Measurements from ENCODE around the gene CEBPB.

CEBPB gene

DNA sequence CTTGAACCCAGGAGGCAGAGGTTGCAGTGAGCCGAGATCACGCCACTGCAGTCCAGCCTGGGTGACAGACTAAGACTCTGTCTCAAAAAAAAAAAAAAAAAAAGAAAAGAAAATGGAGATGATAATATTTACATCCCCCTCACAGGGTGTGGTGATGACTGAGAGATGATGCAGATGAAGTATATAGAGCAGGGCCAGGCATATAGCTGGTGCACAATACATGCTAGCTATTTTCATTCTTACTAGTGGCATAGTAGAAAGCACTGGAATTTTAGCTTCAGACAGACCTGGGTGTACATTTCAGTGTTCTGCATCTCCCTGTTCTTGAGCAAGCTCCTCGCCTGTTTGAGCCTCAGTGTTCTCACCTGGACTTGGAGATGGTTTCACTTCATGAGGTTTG lies 36.9 kb downstream of the CEBPB start:
- no peak for DNase-seq
- Histone ChIP-seq H3K4me2 (ENCODE audit: low read depth, low read length) (no peak overlapping the region), H2AFZ (ENCODE audit: low read length) (no peak overlapping the region), H3K79me2 (ENCODE audit: low read length) (no peaks in the 10 kb centered on the region), H4K20me1 (ENCODE audit: insufficient read depth, low read length) (no peaks in the 10 kb centered on the region), H3K27ac (ENCODE audit: low read length) (no peak overlapping the region), H3F3A (ENCODE audit: insufficient read depth, low read length) (no peaks in the 10 kb centered on the region), H3K27me3 (replicated peaks; ENCODE audit: insufficient read depth, low read length) (peaks cover 35% of the 10 kb centered on the region; the same call in 1 of the 2 replicates), H3K4me3 (ENCODE audit: low read length) (no peak overlapping the region), H3K9me3 (replicated peaks; ENCODE audit: insufficient read depth, low read length) (no peaks in the 10 kb centered on the region), H3K9ac (ENCODE audit: low read length) (no peak overlapping the region), H3K4me1 (ENCODE audit: low read length) (no peaks in the 10 kb centered on the region), H3K9me2 (replicated peaks; ENCODE audit: insufficient read depth, low read length) (no peaks in the 10 kb centered on the region), H3K36me3 (replicated peaks; ENCODE audit: insufficient read depth, low read length) (no peaks in the 10 kb centered on the region)
- no peak for TF ChIP-seq EZH2 (optimal IDR thresholded peaks at IDR 0.05; ENCODE audit: low read depth, low read length)
- no peak for TF ChIP-seq EZH2phosphoT487 (IDR thresholded peaks at IDR 0.05; ENCODE audit: low read length)
- TF ChIP-seq, protein P1, sequence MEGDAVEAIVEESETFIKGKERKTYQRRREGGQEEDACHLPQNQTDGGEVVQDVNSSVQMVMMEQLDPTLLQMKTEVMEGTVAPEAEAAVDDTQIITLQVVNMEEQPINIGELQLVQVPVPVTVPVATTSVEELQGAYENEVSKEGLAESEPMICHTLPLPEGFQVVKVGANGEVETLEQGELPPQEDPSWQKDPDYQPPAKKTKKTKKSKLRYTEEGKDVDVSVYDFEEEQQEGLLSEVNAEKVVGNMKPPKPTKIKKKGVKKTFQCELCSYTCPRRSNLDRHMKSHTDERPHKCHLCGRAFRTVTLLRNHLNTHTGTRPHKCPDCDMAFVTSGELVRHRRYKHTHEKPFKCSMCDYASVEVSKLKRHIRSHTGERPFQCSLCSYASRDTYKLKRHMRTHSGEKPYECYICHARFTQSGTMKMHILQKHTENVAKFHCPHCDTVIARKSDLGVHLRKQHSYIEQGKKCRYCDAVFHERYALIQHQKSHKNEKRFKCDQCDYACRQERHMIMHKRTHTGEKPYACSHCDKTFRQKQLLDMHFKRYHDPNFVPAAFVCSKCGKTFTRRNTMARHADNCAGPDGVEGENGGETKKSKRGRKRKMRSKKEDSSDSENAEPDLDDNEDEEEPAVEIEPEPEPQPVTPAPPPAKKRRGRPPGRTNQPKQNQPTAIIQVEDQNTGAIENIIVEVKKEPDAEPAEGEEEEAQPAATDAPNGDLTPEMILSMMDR (IDR thresholded peaks at IDR 0.05; ENCODE audit: low read length), result no peak

DNA sequence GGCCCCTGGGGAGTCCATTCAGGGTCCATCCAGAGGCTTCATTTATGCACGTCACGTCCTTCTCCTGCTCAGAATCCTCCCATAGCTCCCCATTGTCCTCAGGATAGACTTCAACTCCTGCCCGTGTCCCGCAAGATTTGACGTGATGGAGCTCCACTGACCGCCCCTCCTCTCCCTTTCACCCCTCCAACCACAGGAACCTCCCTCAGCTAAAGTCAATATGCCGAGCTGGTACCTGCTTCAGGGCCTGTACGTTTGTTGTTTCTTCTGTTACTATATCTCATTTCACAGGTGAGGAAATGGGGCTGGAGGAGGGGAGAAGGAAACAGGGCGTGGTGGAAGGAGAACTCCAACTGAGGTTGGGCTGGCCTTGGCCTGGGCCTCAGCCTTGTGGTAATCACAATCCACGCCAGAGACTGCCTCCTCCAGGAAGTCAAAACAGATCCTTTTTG lies 38.6 kb downstream of the CEBPB start:
- DNase-seq, result no peak
- no peaks in the 10 kb centered on the region for H3K4me1 ChIP-seq (ENCODE audit: low read length)
- no peaks in the 10 kb centered on the region for H4K20me1 ChIP-seq (ENCODE audit: insufficient read depth, low read length)
- no peaks in the 10 kb centered on the region for H3K36me3 ChIP-seq (replicated peaks; ENCODE audit: insufficient read depth, low read length)
- no peaks in the 10 kb centered on the region for H3K9me3 ChIP-seq (replicated peaks; ENCODE audit: insufficient read depth, low read length)
- H3K4me2 ChIP-seq (ENCODE audit: low read depth, low read length), result no peak overlapping the region
- no peaks in the 10 kb centered on the region for H3K9me2 ChIP-seq (replicated peaks; ENCODE audit: insufficient read depth, low read length)
- H3F3A ChIP-seq (ENCODE audit: insufficient read depth, low read length), result no peaks in the 10 kb centered on the region
- H3K4me3 ChIP-seq (ENCODE audit: low read length), result no peak overlapping the region
- H3K27me3 ChIP-seq (replicated peaks; ENCODE audit: insufficient read depth, low read length), result peaks cover 36% of the 10 kb centered on the region; the same call in 1 of the 2 replicates
- TF ChIP-seq EZH2phosphoT487 (IDR thresholded peaks at IDR 0.05; ENCODE audit: low read length) (no peak), EZH2 (optimal IDR thresholded peaks at IDR 0.05; ENCODE audit: low read depth, low read length) (no peak)
- TF ChIP-seq, protein P1 (IDR thresholded peaks at IDR 0.05; ENCODE audit: low read length), result no peak
- H2AFZ ChIP-seq (ENCODE audit: low read length), result no peak overlapping the region
- no peaks in the 10 kb centered on the region for H3K79me2 ChIP-seq (ENCODE audit: low read length)
- no peak overlapping the region for H3K9ac ChIP-seq (ENCODE audit: low read length)
- H3K27ac ChIP-seq (ENCODE audit: low read length), result no peak overlapping the region

DNA sequence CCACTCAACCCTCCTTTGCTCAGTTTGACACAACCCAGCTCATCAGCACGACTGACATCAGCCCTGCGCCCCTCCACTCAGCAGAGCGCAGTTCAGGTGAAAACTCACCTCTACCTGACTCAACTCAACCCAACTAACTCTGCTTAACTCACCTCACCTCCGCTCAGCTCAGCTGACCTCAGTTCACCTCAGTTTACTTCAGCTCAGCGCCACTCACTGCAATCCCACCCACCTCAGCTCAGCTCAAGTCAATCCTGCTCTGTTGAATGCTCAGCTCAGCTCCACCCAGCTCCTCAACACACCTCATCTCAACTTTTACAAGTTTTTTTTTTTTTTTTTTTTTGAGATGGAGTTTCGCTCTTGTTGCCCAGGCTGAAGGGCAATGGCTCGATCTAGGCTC lies 39.6 kb downstream of the CEBPB start:
- no peaks in the 10 kb centered on the region for H3K4me1 ChIP-seq (ENCODE audit: low read length)
- no peaks in the 10 kb centered on the region for H3K9me2 ChIP-seq (replicated peaks; ENCODE audit: insufficient read depth, low read length)
- no peak overlapping the region for H2AFZ ChIP-seq (ENCODE audit: low read length)
- DNase-seq, result no peak
- no peak overlapping the region for H3K9ac ChIP-seq (ENCODE audit: low read length)
- no peak overlapping the region for H3K4me2 ChIP-seq (ENCODE audit: low read depth, low read length)
- no peaks in the 10 kb centered on the region for H3K9me3 ChIP-seq (replicated peaks; ENCODE audit: insufficient read depth, low read length)
- H3F3A ChIP-seq (ENCODE audit: insufficient read depth, low read length), result no peaks in the 10 kb centered on the region
- no peak overlapping the region for H3K27ac ChIP-seq (ENCODE audit: low read length)
- H3K36me3 ChIP-seq (replicated peaks; ENCODE audit: insufficient read depth, low read length), result no peaks in the 10 kb centered on the region
- H3K79me2 ChIP-seq (ENCODE audit: low read length), result no peaks in the 10 kb centered on the region
- TF ChIP-seq EZH2 (optimal IDR thresholded peaks at IDR 0.05; ENCODE audit: low read depth, low read length) (no peak), EZH2phosphoT487 (IDR thresholded peaks at IDR 0.05; ENCODE audit: low read length) (no peak)
- TF ChIP-seq, protein P1 (IDR thresholded peaks at IDR 0.05; ENCODE audit: low read length), result no peak
- peaks cover 39% of the 10 kb centered on the region for H3K27me3 ChIP-seq (replicated peaks; ENCODE audit: insufficient read depth, low read length)
- H3K4me3 ChIP-seq (ENCODE audit: low read length), result no peak overlapping the region
- no peaks in the 10 kb centered on the region for H4K20me1 ChIP-seq (ENCODE audit: insufficient read depth, low read length)
